Measurements from ENCODE around the gene TFEC. TPM values are rescaled to one million over a fixed set of nuclear protein-coding genes. Genes with fewer than 3 reads are reported as not detected.

The TFEC gene
- total and polyA plus RNA-seq, 2 experiments from 2014 or later: not detected

DNA sequence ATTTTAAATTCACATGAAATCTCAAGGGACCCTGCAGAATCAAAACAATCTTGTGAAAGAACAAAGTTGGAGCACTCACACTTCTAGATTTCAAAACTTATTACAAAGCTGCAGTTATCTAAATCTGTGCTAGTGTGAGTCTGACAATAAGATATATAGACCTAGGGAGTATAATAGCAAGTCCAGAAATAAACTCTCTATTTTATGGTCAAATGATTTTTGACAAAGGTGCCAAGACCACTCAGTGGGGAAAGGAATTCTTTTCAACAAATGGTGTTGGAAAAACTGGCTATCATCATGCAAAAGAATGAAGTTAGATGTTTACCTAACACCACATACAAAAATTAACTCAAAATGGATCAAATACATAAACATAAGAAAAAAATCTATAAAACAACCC, 68.2 kb downstream of the TFEC start:
- no peaks in the 10 kb centered on the region for H4K20me1 ChIP-seq (replicated peaks; ENCODE audit: insufficient read depth)
- Mint-ChIP-seq H3K27ac (no peak overlapping the region), H3K36me3 (ENCODE audit: low read depth) (no peaks in the 10 kb centered on the region), H3K4me3 (no peak overlapping the region), H3K27me3 (ENCODE audit: insufficient read depth, low read depth, poor library complexity) (peaks cover 1% of the 10 kb centered on the region), H3K4me1 (no peaks in the 10 kb centered on the region), H3K9me3 (no peaks in the 10 kb centered on the region)
- no peak overlapping the region for H3K4me2 ChIP-seq
- no peak for DNase-seq (ENCODE audit: low spot score)
- TF ChIP-seq ZNF114 (CRISPR knock-in tag; IDR thresholded peaks at IDR 0.05) (no peak), NANOG (IDR thresholded peaks at IDR 0.05; ENCODE audit: borderline replicate concordance) (no peak), STAT1 (IDR thresholded peaks at IDR 0.05; ENCODE audit: unreplicated experiment) (no peak)
- TF ChIP-seq, protein P1, sequence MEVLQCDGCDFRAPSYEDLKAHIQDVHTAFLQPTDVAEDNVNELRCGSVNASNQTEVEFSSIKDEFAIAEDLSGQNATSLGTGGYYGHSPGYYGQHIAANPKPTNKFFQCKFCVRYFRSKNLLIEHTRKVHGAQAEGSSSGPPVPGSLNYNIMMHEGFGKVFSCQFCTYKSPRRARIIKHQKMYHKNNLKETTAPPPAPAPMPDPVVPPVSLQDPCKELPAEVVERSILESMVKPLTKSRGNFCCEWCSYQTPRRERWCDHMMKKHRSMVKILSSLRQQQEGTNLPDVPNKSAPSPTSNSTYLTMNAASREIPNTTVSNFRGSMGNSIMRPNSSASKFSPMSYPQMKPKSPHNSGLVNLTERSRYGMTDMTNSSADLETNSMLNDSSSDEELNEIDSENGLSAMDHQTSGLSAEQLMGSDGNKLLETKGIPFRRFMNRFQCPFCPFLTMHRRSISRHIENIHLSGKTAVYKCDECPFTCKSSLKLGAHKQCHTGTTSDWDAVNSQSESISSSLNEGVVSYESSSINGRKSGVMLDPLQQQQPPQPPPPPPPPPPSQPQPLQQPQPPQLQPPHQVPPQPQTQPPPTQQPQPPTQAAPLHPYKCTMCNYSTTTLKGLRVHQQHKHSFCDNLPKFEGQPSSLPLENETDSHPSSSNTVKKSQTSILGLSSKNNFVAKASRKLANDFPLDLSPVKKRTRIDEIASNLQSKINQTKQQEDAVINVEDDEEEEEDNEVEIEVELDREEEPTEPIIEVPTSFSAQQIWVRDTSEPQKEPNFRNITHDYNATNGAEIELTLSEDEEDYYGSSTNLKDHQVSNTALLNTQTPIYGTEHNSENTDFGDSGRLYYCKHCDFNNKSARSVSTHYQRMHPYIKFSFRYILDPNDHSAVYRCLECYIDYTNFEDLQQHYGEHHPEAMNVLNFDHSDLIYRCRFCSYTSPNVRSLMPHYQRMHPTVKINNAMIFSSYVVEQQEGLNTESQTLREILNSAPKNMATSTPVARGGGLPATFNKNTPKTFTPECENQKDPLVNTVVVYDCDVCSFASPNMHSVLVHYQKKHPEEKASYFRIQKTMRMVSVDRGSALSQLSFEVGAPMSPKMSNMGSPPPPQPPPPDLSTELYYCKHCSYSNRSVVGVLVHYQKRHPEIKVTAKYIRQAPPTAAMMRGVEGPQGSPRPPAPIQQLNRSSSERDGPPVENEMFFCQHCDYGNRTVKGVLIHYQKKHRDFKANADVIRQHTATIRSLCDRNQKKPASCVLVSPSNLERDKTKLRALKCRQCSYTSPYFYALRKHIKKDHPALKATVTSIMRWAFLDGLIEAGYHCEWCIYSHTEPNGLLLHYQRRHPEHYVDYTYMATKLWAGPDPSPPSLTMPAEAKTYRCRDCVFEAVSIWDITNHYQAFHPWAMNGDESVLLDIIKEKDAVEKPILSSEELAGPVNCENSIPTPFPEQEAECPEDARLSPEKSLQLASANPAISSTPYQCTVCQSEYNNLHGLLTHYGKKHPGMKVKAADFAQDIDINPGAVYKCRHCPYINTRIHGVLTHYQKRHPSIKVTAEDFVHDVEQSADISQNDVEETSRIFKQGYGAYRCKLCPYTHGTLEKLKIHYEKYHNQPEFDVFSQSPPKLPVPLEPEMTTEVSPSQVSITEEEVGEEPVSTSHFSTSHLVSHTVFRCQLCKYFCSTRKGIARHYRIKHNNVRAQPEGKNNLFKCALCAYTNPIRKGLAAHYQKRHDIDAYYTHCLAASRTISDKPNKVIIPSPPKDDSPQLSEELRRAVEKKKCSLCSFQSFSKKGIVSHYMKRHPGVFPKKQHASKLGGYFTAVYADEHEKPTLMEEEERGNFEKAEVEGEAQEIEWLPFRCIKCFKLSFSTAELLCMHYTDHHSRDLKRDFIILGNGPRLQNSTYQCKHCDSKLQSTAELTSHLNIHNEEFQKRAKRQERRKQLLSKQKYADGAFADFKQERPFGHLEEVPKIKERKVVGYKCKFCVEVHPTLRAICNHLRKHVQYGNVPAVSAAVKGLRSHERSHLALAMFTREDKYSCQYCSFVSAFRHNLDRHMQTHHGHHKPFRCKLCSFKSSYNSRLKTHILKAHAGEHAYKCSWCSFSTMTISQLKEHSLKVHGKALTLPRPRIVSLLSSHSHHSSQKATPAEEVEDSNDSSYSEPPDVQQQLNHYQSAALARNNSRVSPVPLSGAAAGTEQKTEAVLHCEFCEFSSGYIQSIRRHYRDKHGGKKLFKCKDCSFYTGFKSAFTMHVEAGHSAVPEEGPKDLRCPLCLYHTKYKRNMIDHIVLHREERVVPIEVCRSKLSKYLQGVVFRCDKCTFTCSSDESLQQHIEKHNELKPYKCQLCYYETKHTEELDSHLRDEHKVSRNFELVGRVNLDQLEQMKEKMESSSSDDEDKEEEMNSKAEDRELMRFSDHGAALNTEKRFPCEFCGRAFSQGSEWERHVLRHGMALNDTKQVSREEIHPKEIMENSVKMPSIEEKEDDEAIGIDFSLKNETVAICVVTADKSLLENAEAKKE (CRISPR knock-in tag; IDR thresholded peaks at IDR 0.05): no peak
- TF ChIP-seq, protein P2, sequence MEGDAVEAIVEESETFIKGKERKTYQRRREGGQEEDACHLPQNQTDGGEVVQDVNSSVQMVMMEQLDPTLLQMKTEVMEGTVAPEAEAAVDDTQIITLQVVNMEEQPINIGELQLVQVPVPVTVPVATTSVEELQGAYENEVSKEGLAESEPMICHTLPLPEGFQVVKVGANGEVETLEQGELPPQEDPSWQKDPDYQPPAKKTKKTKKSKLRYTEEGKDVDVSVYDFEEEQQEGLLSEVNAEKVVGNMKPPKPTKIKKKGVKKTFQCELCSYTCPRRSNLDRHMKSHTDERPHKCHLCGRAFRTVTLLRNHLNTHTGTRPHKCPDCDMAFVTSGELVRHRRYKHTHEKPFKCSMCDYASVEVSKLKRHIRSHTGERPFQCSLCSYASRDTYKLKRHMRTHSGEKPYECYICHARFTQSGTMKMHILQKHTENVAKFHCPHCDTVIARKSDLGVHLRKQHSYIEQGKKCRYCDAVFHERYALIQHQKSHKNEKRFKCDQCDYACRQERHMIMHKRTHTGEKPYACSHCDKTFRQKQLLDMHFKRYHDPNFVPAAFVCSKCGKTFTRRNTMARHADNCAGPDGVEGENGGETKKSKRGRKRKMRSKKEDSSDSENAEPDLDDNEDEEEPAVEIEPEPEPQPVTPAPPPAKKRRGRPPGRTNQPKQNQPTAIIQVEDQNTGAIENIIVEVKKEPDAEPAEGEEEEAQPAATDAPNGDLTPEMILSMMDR (conservative IDR thresholded peaks at IDR 0.05; ENCODE audit: low read depth in 2 of 2): no peak
- H3K4me3 ChIP-seq: no peak overlapping the region
- H3K27me3 ChIP-seq (ENCODE audit: insufficient read depth): no peaks in the 10 kb centered on the region
- no peaks in the 10 kb centered on the region for H3K36me3 ChIP-seq (ENCODE audit: insufficient read depth)
- no peaks in the 10 kb centered on the region for H3F3A ChIP-seq (replicated peaks; ENCODE audit: low read depth)
- H2AFZ ChIP-seq: no peak overlapping the region
- no peaks in the 10 kb centered on the region; the same call in 1 of the 2 replicates for H3K9me2 ChIP-seq (ENCODE audit: insufficient read depth)
- no peak for ATAC-seq
- no peak overlapping the region for H3K27ac ChIP-seq (ENCODE audit: low read depth)
- no peaks in the 10 kb centered on the region for H3K4me1 ChIP-seq (ENCODE audit: insufficient read depth)
- H3K79me2 ChIP-seq (replicated peaks; ENCODE audit: insufficient read depth): no peaks in the 10 kb centered on the region

Measured in GM23338 (cell line).